ENCODE results near the gene MAP3K19.
"Not testable (repeated sequence)": the region's sequence is repeated elsewhere in the genome, so short reads cannot be mapped to it uniquely, and the experiment has no call there.

Gene MAP3K19

GRCh38 chr2:134973241-134974138 lies 73.8 kb downstream of the MAP3K19 start:
- no peak overlapping the region for H2AK5ac ChIP-seq (ENCODE audit: low read length, severe bottlenecking)
- no peak overlapping the region for H3K27ac ChIP-seq (ENCODE audit: low read length, poor library complexity, severe bottlenecking)
- no peak overlapping the region for H3K4ac ChIP-seq (ENCODE audit: low read depth in 1 of 2, low read length in 2 of 2)
- H4K91ac ChIP-seq (ENCODE audit: low read length) = no peak overlapping the region
- H3K9me3 ChIP-seq (ENCODE audit: control insufficient read depth, low read length) = peaks cover 30% of the 10 kb centered on the region
- H3K27me3 ChIP-seq (ENCODE audit: control insufficient read depth in 1 of 2, insufficient read depth in 1 of 2, low read length in 2 of 2) = no peaks in the 10 kb centered on the region
- H3K36me3 ChIP-seq (ENCODE audit: control insufficient read depth in 1 of 2, insufficient read depth in 2 of 2, low read depth in 1 of 2, low read length in 2 of 2) = no peaks in the 10 kb centered on the region
- no peak overlapping the region for H3K4me3 ChIP-seq (ENCODE audit: insufficient read depth in 1 of 2, low read depth in 1 of 2, low read length in 2 of 2)
- H3K23ac ChIP-seq (ENCODE audit: low read length in 2 of 2) = no peak overlapping the region
- H4K8ac ChIP-seq (ENCODE audit: low read length) = no peak overlapping the region
- no peak overlapping the region for H3K18ac ChIP-seq (ENCODE audit: low read depth in 1 of 2, low read length in 2 of 2)
- no peak overlapping the region for H2BK120ac ChIP-seq (ENCODE audit: low read depth, low read length)
- H2BK15ac ChIP-seq (ENCODE audit: low read depth, poor library complexity, severe bottlenecking) = no peak overlapping the region
- no CpG with 5 or more reads among the region's 2 CpGs for WGBS
- no peak overlapping the region for H3K9ac ChIP-seq (ENCODE audit: low read length)
- H2AFZ ChIP-seq (ENCODE audit: low read depth, low read length) = no peak overlapping the region
- no peak overlapping the region for H3K14ac ChIP-seq (ENCODE audit: low read length in 2 of 2)
- H3K4me1 ChIP-seq (ENCODE audit: control insufficient read depth, insufficient read depth, low read depth, low read length) = no peaks in the 10 kb centered on the region
- no peak overlapping the region for H2BK12ac ChIP-seq (ENCODE audit: low read length in 2 of 2)
- H3K79me1 ChIP-seq (replicated peaks; ENCODE audit: low read length, poor library complexity, severe bottlenecking) = no peaks in the 10 kb centered on the region
- DNase-seq = no peak
- no peak overlapping the region for H3K4me2 ChIP-seq (ENCODE audit: low read length, poor library complexity, severe bottlenecking)
- no peak overlapping the region for H2BK5ac ChIP-seq (ENCODE audit: low read depth, low read length, poor library complexity, severe bottlenecking)

- H3K4me3 ChIP-seq (ENCODE audit: insufficient read depth in 1 of 2, low read depth in 1 of 2, low read length in 2 of 2); H3K14ac ChIP-seq (ENCODE audit: low read length in 2 of 2); H2AFZ ChIP-seq (ENCODE audit: low read depth, low read length); H2BK120ac ChIP-seq (ENCODE audit: low read depth, low read length); H2BK15ac ChIP-seq (ENCODE audit: low read depth, poor library complexity, severe bottlenecking); H3K4me1 ChIP-seq (ENCODE audit: control insufficient read depth, insufficient read depth, low read depth, low read length); H3K36me3 ChIP-seq (ENCODE audit: control insufficient read depth in 1 of 2, insufficient read depth in 2 of 2, low read depth in 1 of 2, low read length in 2 of 2); H2BK5ac ChIP-seq (ENCODE audit: low read depth, low read length, poor library complexity, severe bottlenecking); H3K9me3 ChIP-seq (ENCODE audit: control insufficient read depth, low read length); H3K18ac ChIP-seq (ENCODE audit: low read depth in 1 of 2, low read length in 2 of 2); DNase-seq; H3K27ac ChIP-seq (ENCODE audit: low read length, poor library complexity, severe bottlenecking); H3K23ac ChIP-seq (ENCODE audit: low read length in 2 of 2); H3K79me1 ChIP-seq (replicated peaks; ENCODE audit: low read length, poor library complexity, severe bottlenecking); H3K4me2 ChIP-seq (ENCODE audit: low read length, poor library complexity, severe bottlenecking); H4K8ac ChIP-seq (ENCODE audit: low read length); H3K9ac ChIP-seq (ENCODE audit: low read length); H2AK5ac ChIP-seq (ENCODE audit: low read length, severe bottlenecking); H3K4ac ChIP-seq (ENCODE audit: low read depth in 1 of 2, low read length in 2 of 2); H2BK12ac ChIP-seq (ENCODE audit: low read length in 2 of 2); H4K91ac ChIP-seq (ENCODE audit: low read length); H3K27me3 ChIP-seq (ENCODE audit: control insufficient read depth in 1 of 2, insufficient read depth in 1 of 2, low read length in 2 of 2): not testable (repeated sequence)
- WGBS = 94% methylated on average over 9 of the region's 10 CpGs
Measured at GRCh38 chr2:134967166-134967565, 80.1 kb downstream of the MAP3K19 start.

- no peak for DNase-seq
- peaks cover 2% of the 10 kb centered on the region for H3K4me1 ChIP-seq (ENCODE audit: control insufficient read depth, insufficient read depth, low read depth, low read length)
- H3K36me3 ChIP-seq (ENCODE audit: control insufficient read depth in 1 of 2, insufficient read depth in 2 of 2, low read depth in 1 of 2, low read length in 2 of 2) = peaks cover 6 to 65% of the 10 kb centered on the region in 2 experiments
- WGBS = 96% methylated on average over 4 of the region's 5 CpGs
- H2AK5ac ChIP-seq (ENCODE audit: low read length, severe bottlenecking) = no peak overlapping the region
- no peak overlapping the region for H3K14ac ChIP-seq (ENCODE audit: low read length in 2 of 2)
- H3K18ac ChIP-seq (ENCODE audit: low read depth in 1 of 2, low read length in 2 of 2) = no peak overlapping the region
- H2AFZ ChIP-seq (ENCODE audit: low read depth, low read length) = no peak overlapping the region
- H3K4ac ChIP-seq (ENCODE audit: low read depth in 1 of 2, low read length in 2 of 2) = no peak overlapping the region
- H2BK120ac ChIP-seq (ENCODE audit: low read depth, low read length) = no peak overlapping the region
- no peak overlapping the region for H2BK15ac ChIP-seq (ENCODE audit: low read depth, poor library complexity, severe bottlenecking)
- H2BK12ac ChIP-seq (ENCODE audit: low read length in 2 of 2) = no peak overlapping the region
- peak overlapping the region; percentile 20 for H3K4me2 ChIP-seq (ENCODE audit: low read length, poor library complexity, severe bottlenecking)
- peaks cover 5% of the 10 kb centered on the region for H3K79me1 ChIP-seq (replicated peaks; ENCODE audit: low read length, poor library complexity, severe bottlenecking)
- H3K27ac ChIP-seq (ENCODE audit: low read length, poor library complexity, severe bottlenecking) = peak overlapping the region; percentile 90
- no peak overlapping the region for H2BK5ac ChIP-seq (ENCODE audit: low read depth, low read length, poor library complexity, severe bottlenecking)
- H3K27me3 ChIP-seq (ENCODE audit: control insufficient read depth in 1 of 2, insufficient read depth in 1 of 2, low read length in 2 of 2) = no peaks in the 10 kb centered on the region
- no peak overlapping the region for H3K9ac ChIP-seq (ENCODE audit: low read length)
- H3K9me3 ChIP-seq (ENCODE audit: control insufficient read depth, low read length) = no peaks in the 10 kb centered on the region
- H3K23ac ChIP-seq (ENCODE audit: low read length in 2 of 2) = no peak overlapping the region
- no peak overlapping the region for H4K91ac ChIP-seq (ENCODE audit: low read length)
- H4K8ac ChIP-seq (ENCODE audit: low read length) = no peak overlapping the region
- no peak overlapping the region for H3K4me3 ChIP-seq (ENCODE audit: insufficient read depth in 1 of 2, low read depth in 1 of 2, low read length in 2 of 2)
Measured at GRCh38 chr2:134957477-134957876, 89.8 kb downstream of the MAP3K19 start.

- Histone ChIP-seq H3K4me1 (ENCODE audit: control insufficient read depth, insufficient read depth, low read depth, low read length) (peaks cover 2% of the 10 kb centered on the region), H2BK15ac (ENCODE audit: low read depth, poor library complexity, severe bottlenecking) (no peak overlapping the region), H4K8ac (ENCODE audit: low read length) (no peak overlapping the region), H3K4me3 (ENCODE audit: insufficient read depth in 1 of 2, low read depth in 1 of 2, low read length in 2 of 2) (no peak overlapping the region), H3K27me3 (ENCODE audit: control insufficient read depth in 1 of 2, insufficient read depth in 1 of 2, low read length in 2 of 2) (no peaks in the 10 kb centered on the region), H2AFZ (ENCODE audit: low read depth, low read length) (no peak overlapping the region), H3K27ac (ENCODE audit: low read length, poor library complexity, severe bottlenecking) (no peak overlapping the region), H3K18ac (ENCODE audit: low read depth in 1 of 2, low read length in 2 of 2) (no peak overlapping the region), H3K4ac (ENCODE audit: low read depth in 1 of 2, low read length in 2 of 2) (no peak overlapping the region), H3K79me1 (replicated peaks; ENCODE audit: low read length, poor library complexity, severe bottlenecking) (peaks cover 5% of the 10 kb centered on the region), H3K14ac (ENCODE audit: low read length in 2 of 2) (no peak overlapping the region), H2BK5ac (ENCODE audit: low read depth, low read length, poor library complexity, severe bottlenecking) (no peak overlapping the region), H3K9me3 (ENCODE audit: control insufficient read depth, low read length) (no peaks in the 10 kb centered on the region), H3K23ac (ENCODE audit: low read length in 2 of 2) (no peak overlapping the region), H2AK5ac (ENCODE audit: low read length, severe bottlenecking) (no peak overlapping the region), H2BK12ac (ENCODE audit: low read length in 2 of 2) (no peak overlapping the region), H4K91ac (ENCODE audit: low read length) (no peak overlapping the region), H3K36me3 (ENCODE audit: control insufficient read depth in 1 of 2, insufficient read depth in 2 of 2, low read depth in 1 of 2, low read length in 2 of 2) (peaks cover 6 to 82% of the 10 kb centered on the region in 2 experiments), H3K4me2 (ENCODE audit: low read length, poor library complexity, severe bottlenecking) (no peak overlapping the region), H3K9ac (ENCODE audit: low read length) (no peak overlapping the region), H2BK120ac (ENCODE audit: low read depth, low read length) (no peak overlapping the region)
- DNase-seq = no peak
- WGBS = 100% methylated on average over 1 of the region's 1 CpG
Measured at GRCh38 chr2:134955744-134956143, 91.5 kb downstream of the MAP3K19 start.
